Common myeloid progenitor, CD34-positive (primary cell): ENCODE results near the gene ENTPD1.
"Not testable (repeated sequence)": the region's sequence is repeated elsewhere in the genome, so short reads cannot be mapped to it uniquely, and the experiment has no call there.

ENCODE experiments used
- CTCF ChIA-PET: fragments of 350-600 bp; sonication (Branson Sonifier 250); formaldehyde crosslinking; loops from one replicate; lab custom pipeline; 2021; ENCODE audit warnings: antibody characterized with exemption; lab: Charles Lee
- POLR2A ChIA-PET: fragments of 350-600 bp; sonication (Branson Sonifier 250); formaldehyde crosslinking; loops from one replicate; lab custom pipeline; 2021; ENCODE audit warnings: antibody characterized with exemption; lab: Charles Lee
- DNase-seq, 3 donors: peaks; one replicate each; pipeline versions ENCODE4 v3.0.0 to v3.0.0-alpha.2; 2013
- H3K27ac ChIP-seq, 2 experiments: 1 replicate in 1 of 2; 2 replicates in 1 of 2; pipeline ENCODE4 v1.7.0; 2013; ENCODE audit warnings: inconsistent platforms in 2 of 2, low read length in 2 of 2, mild to moderate bottlenecking in 2 of 2, low read depth in 1 of 2, moderate library complexity in 1 of 2; ENCODE audit not compliant: severe bottlenecking in 2 of 2, insufficient read depth in 1 of 2, poor library complexity in 1 of 2
- H3K27me3 ChIP-seq, 5 experiments: replicated peaks in 2 of 5; 1 replicate in 3 of 5; 2 replicates in 2 of 5; pipeline versions ENCODE4 v1.6.1 to v1.7.0; 2013; ENCODE audit warnings: low read length in 4 of 5, mild to moderate bottlenecking in 2 of 5, moderate library complexity in 2 of 5, inconsistent platforms in 1 of 5; ENCODE audit not compliant: insufficient read depth in 5 of 5, control insufficient read depth in 4 of 5
- H3K36me3 ChIP-seq, 4 experiments: 1 replicate in 2 of 4; 2 replicates in 2 of 4; pipeline versions ENCODE4 v1.6.1 to v1.7.0; 2013; ENCODE audit warnings: low read length in 3 of 4, control low read depth in 1 of 4, mild to moderate bottlenecking in 1 of 4; ENCODE audit not compliant: control insufficient read depth in 4 of 4, insufficient read depth in 4 of 4
- H3K4me1 ChIP-seq, 4 experiments: 1 replicate in 3 of 4; 2 replicates in 1 of 4; pipeline versions ENCODE4 v1.6.1 to v1.7.1; 2013; ENCODE audit warnings: low read length in 3 of 4, mild to moderate bottlenecking in 3 of 4, control low read depth in 1 of 4, inconsistent platforms in 1 of 4, moderate library complexity in 1 of 4; ENCODE audit not compliant: control insufficient read depth in 4 of 4, insufficient read depth in 4 of 4; ENCODE audit errors: control extremely low read depth in 1 of 4
- H3K4me3 ChIP-seq, 7 experiments: 1 replicate in 4 of 7; 2 replicates in 3 of 7; pipeline versions ENCODE4 v1.5.1 to v1.7.0; 2013; ENCODE audit warnings: mild to moderate bottlenecking in 7 of 7, low read length in 6 of 7, moderate library complexity in 6 of 7, inconsistent platforms in 2 of 7, low read depth in 2 of 7, control low read depth in 1 of 7; ENCODE audit not compliant: insufficient read depth in 4 of 7, control insufficient read depth in 1 of 7; ENCODE audit errors: extremely low read depth in 1 of 7
- H3K9me3 ChIP-seq, 5 experiments: 1 replicate in 4 of 5; 2 replicates in 1 of 5; pipeline versions ENCODE4 v1.6.1 to v1.7.1; 2013; ENCODE audit warnings: low read length in 4 of 5, mild to moderate bottlenecking in 2 of 5, inconsistent platforms in 1 of 5, low read depth in 1 of 5, moderate library complexity in 1 of 5; ENCODE audit not compliant: control insufficient read depth in 4 of 5, insufficient read depth in 2 of 5; ENCODE audit errors: control extremely low read depth in 1 of 5
- WGBS: methylation state at CpG from one replicate; pipeline ENCODE4 v1.1.5; 2013; ENCODE audit not compliant: insufficient coverage; 5-methylcytosine and 5-hydroxymethylcytosine counted together

The ENTPD1 gene

DNA sequence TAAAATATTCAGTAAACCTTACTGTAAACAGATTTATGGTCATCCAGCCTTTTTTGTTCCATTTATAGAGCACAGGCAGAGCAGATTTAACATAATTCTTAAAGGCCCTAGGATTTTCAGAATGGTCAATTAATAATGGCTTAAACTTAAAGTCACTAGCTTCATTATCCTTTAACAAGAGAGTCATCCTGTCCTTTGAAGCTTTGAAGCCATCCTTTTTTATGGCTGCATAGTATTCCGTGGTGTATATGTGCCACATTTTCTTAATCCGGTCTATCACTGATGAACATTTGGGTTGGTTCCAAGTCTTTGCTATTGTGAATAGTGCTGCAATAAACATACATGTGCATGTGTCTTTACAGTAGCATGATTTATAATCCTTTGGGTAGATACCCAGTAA is 17.5 kb downstream of the ENTPD1 start:
- H3K36me3 ChIP-seq, DNase-seq, H3K9me3 ChIP-seq, H3K27ac ChIP-seq, H3K4me3 ChIP-seq, POLR2A ChIA-PET, CTCF ChIA-PET, H3K4me1 ChIP-seq, H3K27me3 ChIP-seq: not testable (repeated sequence)
- no CpG with 5 or more reads among the region's 2 CpGs for WGBS

DNA sequence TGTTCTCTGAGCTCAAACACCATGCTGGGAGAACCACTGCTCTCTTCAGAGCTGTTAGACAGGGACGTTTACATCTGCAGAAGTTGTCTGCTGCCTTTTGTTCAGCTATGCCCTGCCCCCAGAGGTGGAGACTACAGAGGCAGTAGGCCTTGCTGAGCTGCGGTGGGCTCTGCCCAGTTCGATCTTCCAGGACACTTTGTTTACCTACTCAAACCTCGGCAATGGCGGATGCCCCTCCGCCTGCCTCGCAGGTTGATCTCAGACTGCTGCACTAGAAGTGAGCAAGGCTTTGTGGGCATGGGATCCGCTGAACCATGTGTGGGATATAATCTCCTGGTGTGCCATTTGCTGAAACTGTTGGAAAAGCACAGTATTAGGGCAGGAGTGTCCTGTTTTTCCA is 21.7 kb downstream of the ENTPD1 start:
- H3K9me3 ChIP-seq, H3K36me3 ChIP-seq, H3K4me1 ChIP-seq, H3K27me3 ChIP-seq, POLR2A ChIA-PET, H3K4me3 ChIP-seq, DNase-seq, H3K27ac ChIP-seq: not testable (repeated sequence)
- 89% methylated on average over 8 of the region's 8 CpGs for WGBS
- CTCF ChIA-PET: interaction anchor here (0.7 kb wide), 1 partner anchor 9 kb away, joined by 3 read pairs; no protein-coding TSS in a partner anchor

DNA sequence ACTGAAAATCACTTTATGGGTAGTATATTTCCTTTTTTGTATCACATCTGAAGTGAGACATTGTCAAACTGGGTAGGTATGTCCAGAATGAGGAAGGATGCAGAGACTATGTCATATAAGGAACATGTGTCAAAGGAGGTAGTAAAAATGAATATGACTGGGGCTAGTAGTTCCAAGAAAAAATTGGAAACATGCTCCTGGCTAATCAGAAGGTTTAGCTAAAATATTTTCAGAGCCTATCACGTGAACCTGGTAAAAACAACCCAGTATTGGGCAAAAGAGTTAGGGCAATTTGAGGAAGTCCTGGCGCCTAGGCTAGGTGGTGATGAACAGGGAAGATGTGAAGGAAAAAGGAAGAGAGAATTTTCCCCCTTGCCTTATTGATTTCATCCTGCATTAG is 26.4 kb downstream of the ENTPD1 start:
- no peaks in the 10 kb centered on the region for H3K27me3 ChIP-seq
- H3K4me1 ChIP-seq: peaks cover 0 to 25% (median 8%) of the 10 kb centered on the region in 4 experiments
- peak in 2 of 3 donors; percentile 26 to 51 for DNase-seq
- POLR2A ChIA-PET: no interaction called here
- no peak overlapping the region for H3K4me3 ChIP-seq
- peaks cover 0 to 2% (median 0%) of the 10 kb centered on the region in 5 experiments for H3K9me3 ChIP-seq
- CTCF ChIA-PET: no interaction called here
- H3K27ac ChIP-seq: no peak overlapping the region
- WGBS: 74% methylated on average over 2 of the region's 2 CpGs
- no peaks in the 10 kb centered on the region for H3K36me3 ChIP-seq

DNA sequence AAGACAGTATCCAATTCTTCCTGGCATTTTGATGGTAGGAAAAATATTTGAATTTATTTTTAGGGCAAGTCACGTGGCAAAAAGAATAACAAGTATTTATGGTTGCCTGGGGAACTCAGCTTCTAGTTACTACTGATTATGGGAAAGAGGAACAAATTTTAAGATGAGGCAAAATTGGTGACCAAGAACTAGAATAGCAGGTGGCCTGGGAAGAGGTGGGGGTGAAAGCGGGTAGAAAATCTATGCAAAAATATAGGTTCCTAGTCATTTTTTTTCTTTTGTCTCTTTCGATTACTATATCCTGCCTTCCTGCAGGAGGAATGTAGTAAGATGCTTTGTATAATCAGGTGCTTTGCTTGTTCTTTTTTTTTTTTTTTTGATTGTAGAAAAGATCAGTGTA is 27.8 kb downstream of the ENTPD1 start:
- Histone ChIP-seq H3K4me1 (peaks cover 0 to 25% (median 8%) of the 10 kb centered on the region in 4 experiments), H3K9me3 (no peaks in the 10 kb centered on the region), H3K27me3 (no peaks in the 10 kb centered on the region), H3K36me3 (no peaks in the 10 kb centered on the region), H3K27ac (no peak overlapping the region), H3K4me3 (no peak overlapping the region)
- CTCF ChIA-PET: interaction anchor here (0.6 kb wide), 1 partner anchor 373 kb away, joined by 3 read pairs; no protein-coding TSS in a partner anchor
- POLR2A ChIA-PET: no interaction called here
- 92% methylated on average over 2 of the region's 3 CpGs for WGBS
- DNase-seq: peak in 2 of 3 donors; percentile 13 to 46

DNA sequence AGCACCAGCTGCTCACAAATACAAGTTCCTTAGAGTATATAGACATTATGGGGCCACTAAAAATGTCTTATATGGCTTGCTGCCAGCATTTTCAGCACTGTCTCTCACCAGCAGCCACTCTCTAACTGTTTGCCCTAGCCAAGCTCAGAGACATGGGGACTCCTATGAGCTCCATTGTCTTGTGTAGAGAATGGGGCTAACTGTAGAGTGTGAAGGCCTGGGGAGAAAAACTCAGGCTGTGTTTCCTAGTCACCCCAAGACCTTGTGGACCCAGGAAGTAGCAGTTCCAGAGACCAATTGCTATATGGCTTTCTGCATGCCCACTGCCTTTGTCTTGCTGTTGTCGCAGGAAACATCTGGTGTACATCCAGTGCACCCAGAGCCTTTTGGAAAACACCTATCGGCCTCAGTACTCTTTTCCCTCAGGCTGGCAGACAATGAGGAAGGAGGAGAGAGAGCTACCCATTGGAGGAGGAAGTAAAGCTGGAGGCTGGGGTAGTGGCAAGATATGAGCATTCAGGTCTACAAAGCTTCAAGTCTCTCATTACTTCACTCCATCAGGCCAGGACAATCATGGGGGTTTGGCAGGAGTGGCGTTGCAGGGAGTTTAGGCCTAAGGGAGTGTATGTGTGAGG is 28.4 kb downstream of the ENTPD1 start:
- H3K4me1 ChIP-seq: peaks cover 0 to 25% (median 8%) of the 10 kb centered on the region in 4 experiments
- DNase-seq: peak in 1 of 3 donors; percentile 24
- no peaks in the 10 kb centered on the region for H3K9me3 ChIP-seq
- H3K27me3 ChIP-seq: no peaks in the 10 kb centered on the region
- H3K36me3 ChIP-seq: no peaks in the 10 kb centered on the region
- POLR2A ChIA-PET: no interaction called here
- WGBS: 100% methylated on average over 3 of the region's 3 CpGs
- H3K4me3 ChIP-seq: no peak overlapping the region
- H3K27ac ChIP-seq: no peak overlapping the region
- CTCF ChIA-PET: interaction anchor here (0.6 to 1.2 kb wide), 2 partner anchors 22 to 372 kb away, joined by 3 to 4 read pairs; no protein-coding TSS in a partner anchor

DNA sequence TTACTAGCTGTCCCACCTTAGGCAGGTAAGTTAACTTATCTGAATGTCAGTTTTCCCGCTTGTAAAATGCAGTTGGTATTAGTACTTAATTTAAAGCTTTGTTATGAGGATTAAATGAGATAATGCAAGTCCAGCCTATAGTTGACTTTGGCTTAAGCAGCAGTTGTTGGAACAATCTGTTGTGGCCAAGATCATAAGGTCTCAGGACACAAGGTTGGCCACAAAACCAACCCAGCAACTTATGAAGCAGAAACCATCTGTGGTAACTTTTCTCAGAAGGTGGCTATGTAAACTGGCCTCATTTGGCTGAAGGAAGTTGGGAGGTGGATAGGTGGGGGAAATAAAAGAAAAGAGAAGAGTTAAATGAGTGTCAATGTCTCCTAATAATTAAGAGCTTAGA is 29.4 kb downstream of the ENTPD1 start:
- CTCF ChIA-PET: interaction anchor here (1.2 kb wide), 1 partner anchor 21 kb away, joined by 4 read pairs; no protein-coding TSS in a partner anchor
- no CpG with 5 or more reads among the region's 1 CpG for WGBS
- Histone ChIP-seq H3K27me3 (no peaks in the 10 kb centered on the region), H3K27ac (no peak overlapping the region), H3K4me1 (peaks cover 0 to 25% (median 8%) of the 10 kb centered on the region in 4 experiments), H3K9me3 (no peaks in the 10 kb centered on the region), H3K36me3 (no peaks in the 10 kb centered on the region), H3K4me3 (no peak overlapping the region)
- no peak for DNase-seq
- POLR2A ChIA-PET: no interaction called here

DNA sequence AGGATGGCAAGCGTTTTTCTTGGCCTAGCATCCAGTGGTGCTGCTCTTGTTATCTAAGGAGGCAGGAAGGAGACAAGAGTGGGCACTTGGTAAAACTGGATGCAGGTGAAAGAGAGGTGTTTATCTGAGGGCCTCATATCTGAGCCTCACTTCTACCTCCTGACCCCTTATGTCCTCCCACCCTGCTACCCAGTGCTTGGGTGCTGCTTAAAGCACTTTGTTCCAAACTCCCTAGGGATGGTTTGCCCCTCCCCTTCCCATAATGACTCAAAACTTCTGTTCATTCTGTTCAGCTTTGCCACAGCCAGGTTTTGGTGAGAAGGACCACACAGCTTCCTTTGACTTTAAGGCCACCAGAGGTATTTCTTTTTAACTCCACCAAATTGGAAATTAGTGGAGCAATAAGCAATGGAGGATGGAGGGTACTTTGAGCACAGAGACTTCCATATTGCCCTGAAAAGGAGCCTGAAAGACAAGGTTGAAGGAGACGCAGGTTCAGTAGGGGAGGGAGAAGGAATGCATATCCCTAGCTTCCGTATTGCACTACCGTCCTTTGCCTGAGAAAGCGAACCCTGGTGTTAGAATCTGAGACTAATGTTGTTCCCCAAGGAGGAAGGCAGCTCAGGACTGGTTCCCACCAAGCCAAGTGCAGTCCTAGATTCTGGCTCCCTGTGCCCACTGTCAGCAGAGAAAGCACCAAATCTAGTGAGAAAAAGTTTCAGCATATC is 30.1 kb downstream of the ENTPD1 start:
- Histone ChIP-seq H3K9me3 (no peaks in the 10 kb centered on the region), H3K27ac (no peak overlapping the region), H3K27me3 (no peaks in the 10 kb centered on the region), H3K36me3 (no peaks in the 10 kb centered on the region), H3K4me3 (no peak overlapping the region), H3K4me1 (peaks cover 0 to 25% (median 8%) of the 10 kb centered on the region in 4 experiments)
- ChIA-PET POLR2A (no interaction called here), CTCF (interaction anchor here (0.8 to 1.2 kb wide), 2 partner anchors 8 to 30 kb away, joined by 3 read pairs; no protein-coding TSS in a partner anchor)
- WGBS: 95% methylated on average over 5 of the region's 5 CpGs
- DNase-seq: no peak
